Right atrium auricular region (tissue), 2 donors: ENCODE results near the gene ZCCHC17. TPM values are rescaled to one million over a fixed set of nuclear protein-coding genes. Genes with fewer than 3 reads are reported as not detected.
A peak's percentile ranks its signal among the peaks of the same experiment; 100 is the strongest.

Source experiments
- DNase-seq: peaks from one replicate; pipeline ENCODE4 v3.0.0-alpha.2; 2019; ENCODE audit warnings: low spot score
- H3K27ac ChIP-seq, 2 donors: fragments of 200-600 bp; sonication (generic); 1 replicate in 1 of 2; 2 replicates in 1 of 2; pipeline ENCODE4 v1.5.1; 2016 to 2019
- H3K27me3 ChIP-seq, 2 donors: fragments of 200-600 bp; sonication (generic); one replicate each; pipeline versions ENCODE4 v1.5.1 to v1.6.0; 2017 to 2019
- H3K36me3 ChIP-seq: fragments of 200-600 bp; sonication (generic); one replicate; pipeline ENCODE4 v1.5.1; 2016
- H3K4me1 ChIP-seq, 2 donors: fragments of 200-600 bp; sonication (generic); one replicate each; pipeline versions ENCODE4 v1.5.1 to v1.6.0; 2017 to 2019
- H3K4me3 ChIP-seq, 2 donors: fragments of 200-600 bp; sonication (generic); 1 replicate in 1 of 2; 2 replicates in 1 of 2; pipeline ENCODE4 v1.5.1; 2017 to 2019; ENCODE audit warnings: mild to moderate bottlenecking in 1 of 2, moderate library complexity in 1 of 2
- H3K9me3 ChIP-seq, 2 donors: fragments of 200-600 bp; sonication (generic); one replicate each; pipeline ENCODE4 v1.5.1; 2019
- total RNA-seq, 2 donors: library from RNA; depleted of rRNA; stranded (reverse); fragments of >200 nt; gene quantifications; one replicate each; pipeline ENCODE4 v1.1.0, GENCODE V29; 2016
- TF ChIP-seq, protein P1 (sequence below), 2 donors: fragments of 200-600 bp; sonication (generic); IDR thresholded peaks; one replicate each; pipeline ENCODE4 v1.5.1; 2019; ENCODE audit warnings: antibody characterized with exemption in 2 of 2

Gene ZCCHC17
- total RNA-seq, 2 donors from 2014 or later = 12.7 to 13.3 TPM

DNA sequence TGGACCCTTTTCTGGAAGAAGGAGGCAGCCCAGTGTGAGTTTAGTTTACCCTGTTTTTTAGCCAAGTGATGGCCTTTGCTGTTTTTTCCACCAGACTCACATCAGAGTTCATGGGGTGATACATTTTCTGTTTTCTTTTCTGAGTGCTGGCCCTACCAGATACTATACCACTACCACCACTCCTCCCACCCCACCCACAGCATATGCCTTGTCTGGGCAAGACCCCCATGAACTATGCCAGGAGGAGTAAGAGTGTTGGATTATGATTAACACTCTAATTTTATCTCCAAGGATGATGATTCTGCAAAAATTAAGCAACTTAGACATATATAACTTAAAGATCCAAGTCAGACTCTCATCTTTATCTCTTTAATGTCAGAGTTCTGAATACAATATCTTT lies 50.0 kb downstream of the ZCCHC17 start:
- Histone ChIP-seq H3K9me3 (no peaks in the 10 kb centered on the region), H3K36me3 (peaks cover 44% of the 10 kb centered on the region), H3K4me1 (no peaks in the 10 kb centered on the region), H3K4me3 (no peak overlapping the region), H3K27ac (no peak overlapping the region), H3K27me3 (no peaks in the 10 kb centered on the region)
- TF ChIP-seq, protein P1, sequence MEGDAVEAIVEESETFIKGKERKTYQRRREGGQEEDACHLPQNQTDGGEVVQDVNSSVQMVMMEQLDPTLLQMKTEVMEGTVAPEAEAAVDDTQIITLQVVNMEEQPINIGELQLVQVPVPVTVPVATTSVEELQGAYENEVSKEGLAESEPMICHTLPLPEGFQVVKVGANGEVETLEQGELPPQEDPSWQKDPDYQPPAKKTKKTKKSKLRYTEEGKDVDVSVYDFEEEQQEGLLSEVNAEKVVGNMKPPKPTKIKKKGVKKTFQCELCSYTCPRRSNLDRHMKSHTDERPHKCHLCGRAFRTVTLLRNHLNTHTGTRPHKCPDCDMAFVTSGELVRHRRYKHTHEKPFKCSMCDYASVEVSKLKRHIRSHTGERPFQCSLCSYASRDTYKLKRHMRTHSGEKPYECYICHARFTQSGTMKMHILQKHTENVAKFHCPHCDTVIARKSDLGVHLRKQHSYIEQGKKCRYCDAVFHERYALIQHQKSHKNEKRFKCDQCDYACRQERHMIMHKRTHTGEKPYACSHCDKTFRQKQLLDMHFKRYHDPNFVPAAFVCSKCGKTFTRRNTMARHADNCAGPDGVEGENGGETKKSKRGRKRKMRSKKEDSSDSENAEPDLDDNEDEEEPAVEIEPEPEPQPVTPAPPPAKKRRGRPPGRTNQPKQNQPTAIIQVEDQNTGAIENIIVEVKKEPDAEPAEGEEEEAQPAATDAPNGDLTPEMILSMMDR (IDR thresholded peaks at IDR 0.05) = no peak
- DNase-seq = no peak

DNA sequence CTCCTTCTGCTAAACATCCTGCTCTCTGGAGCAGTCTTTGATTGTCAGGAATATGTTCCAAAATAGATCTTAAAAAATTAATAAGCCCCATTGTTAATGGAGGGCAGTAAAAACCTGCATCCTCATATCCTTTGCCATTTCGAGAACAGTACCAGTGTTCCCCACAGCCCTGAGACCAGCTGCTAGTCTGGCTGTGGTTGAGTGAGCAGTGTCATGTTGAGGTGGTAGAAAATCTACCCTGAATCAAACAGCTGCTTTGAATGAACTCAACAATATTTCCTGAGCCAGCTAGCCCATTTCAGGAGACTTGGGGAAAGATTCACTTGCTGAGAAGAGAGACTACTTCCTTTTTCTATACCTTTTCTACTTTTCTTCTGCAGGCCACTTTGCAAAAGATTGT lies 51.6 kb downstream of the ZCCHC17 start:
- TF ChIP-seq, protein P1 (IDR thresholded peaks at IDR 0.05) = no peak
- Histone ChIP-seq H3K4me1 (no peaks in the 10 kb centered on the region), H3K9me3 (no peaks in the 10 kb centered on the region), H3K4me3 (no peak overlapping the region), H3K27me3 (no peaks in the 10 kb centered on the region), H3K36me3 (peaks cover 49% of the 10 kb centered on the region), H3K27ac (no peak overlapping the region)
- no peak for DNase-seq

DNA sequence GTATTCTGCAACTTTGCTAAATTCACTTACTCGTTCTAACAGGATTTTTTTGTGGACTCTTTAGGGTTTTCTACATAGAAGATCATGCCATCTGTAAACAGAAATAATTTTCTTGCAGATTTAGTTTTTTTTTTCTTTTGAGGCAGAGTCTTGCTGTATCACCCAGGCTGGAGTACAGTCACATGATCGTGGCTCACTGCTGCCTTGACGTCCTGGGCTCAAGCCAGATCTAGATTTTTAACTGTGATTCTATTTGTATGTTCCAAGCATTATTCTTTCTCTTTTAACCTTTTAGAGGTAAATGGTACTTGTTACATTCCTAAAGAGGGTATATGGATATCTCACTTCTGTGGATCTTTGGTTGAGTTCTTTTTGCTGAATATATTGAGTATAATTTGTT lies 57.5 kb downstream of the ZCCHC17 start:
- Histone ChIP-seq H3K4me1 (no peaks in the 10 kb centered on the region), H3K4me3 (no peak overlapping the region), H3K9me3 (no peaks in the 10 kb centered on the region), H3K27ac (no peak overlapping the region), H3K27me3 (no peaks in the 10 kb centered on the region), H3K36me3 (peaks cover 23% of the 10 kb centered on the region)
- DNase-seq = no peak
- TF ChIP-seq, protein P1 (IDR thresholded peaks at IDR 0.05) = no peak

DNA sequence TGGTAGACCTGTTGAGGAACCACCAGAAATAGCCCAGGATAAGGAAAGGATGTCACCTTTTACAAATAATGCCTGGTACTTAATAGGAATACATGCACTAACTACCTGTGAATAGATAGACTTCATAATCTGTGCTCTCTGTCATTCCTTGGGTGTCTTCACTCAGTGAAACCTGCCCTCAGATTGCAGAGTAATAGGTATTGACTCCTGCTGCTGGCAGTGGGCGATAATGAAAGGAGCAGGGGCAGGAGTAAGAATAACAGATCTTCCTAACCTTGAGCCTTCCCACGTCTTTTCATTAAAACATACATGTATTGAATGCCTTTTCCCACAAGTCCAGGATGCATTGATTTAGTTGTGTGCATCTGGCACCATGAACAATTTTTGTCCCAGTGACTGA lies 59.6 kb downstream of the ZCCHC17 start:
- TF ChIP-seq, protein P1 (IDR thresholded peaks at IDR 0.05) = no peak
- Histone ChIP-seq H3K4me3 (no peak overlapping the region), H3K27ac (no peak overlapping the region), H3K36me3 (peaks cover 26% of the 10 kb centered on the region), H3K9me3 (no peaks in the 10 kb centered on the region), H3K27me3 (no peaks in the 10 kb centered on the region), H3K4me1 (no peaks in the 10 kb centered on the region)
- no peak for DNase-seq

DNA sequence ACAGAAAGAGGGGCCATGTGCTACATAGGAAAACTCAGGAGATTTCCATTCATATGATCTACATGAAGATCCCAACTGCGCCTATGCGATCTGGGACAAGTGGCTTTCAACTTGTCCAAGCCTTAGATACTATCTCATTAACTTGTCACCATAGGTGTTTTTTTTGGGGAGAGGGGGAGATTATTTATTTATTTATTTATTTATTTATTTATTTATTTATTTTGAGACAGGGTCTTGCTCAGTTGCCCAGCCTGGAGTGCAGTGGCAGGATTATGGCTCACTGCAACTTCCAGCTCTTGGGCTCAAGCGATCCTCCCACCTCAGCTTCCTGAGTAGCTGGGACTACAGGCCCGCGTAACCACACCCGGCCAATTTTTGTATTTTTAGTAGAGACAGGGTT lies 64.8 kb downstream of the ZCCHC17 start:
- no peak overlapping the region for H3K4me3 ChIP-seq
- H3K36me3 ChIP-seq = peaks cover 51% of the 10 kb centered on the region
- H3K4me1 ChIP-seq = no peaks in the 10 kb centered on the region
- DNase-seq = peak; percentile 42
- H3K9me3 ChIP-seq = no peaks in the 10 kb centered on the region
- H3K27ac ChIP-seq = peak overlapping the region in 1 of 2 donors; percentile 8
- H3K27me3 ChIP-seq = no peaks in the 10 kb centered on the region
- TF ChIP-seq, protein P1 (IDR thresholded peaks at IDR 0.05) = no peak

DNA sequence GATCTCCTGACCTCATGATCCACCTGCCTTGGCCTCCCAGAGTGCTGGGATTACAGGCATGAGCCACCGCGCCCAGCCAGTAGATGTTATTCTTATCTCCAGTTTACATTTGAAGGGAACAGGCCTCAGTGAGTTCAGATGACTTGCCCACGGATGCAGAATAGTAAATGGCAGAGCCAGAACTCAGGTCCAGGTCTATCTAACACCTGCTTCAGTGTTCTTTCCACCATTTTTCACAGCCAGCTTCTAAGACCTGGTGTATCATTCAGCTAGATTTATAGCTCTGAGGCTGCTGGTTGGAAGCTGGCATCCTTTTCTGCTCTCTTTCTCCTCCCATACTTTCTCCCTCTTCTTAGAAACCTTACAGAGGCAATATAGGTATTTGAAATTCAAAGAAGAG lies 65.2 kb downstream of the ZCCHC17 start:
- Histone ChIP-seq H3K4me3 (no peak overlapping the region), H3K36me3 (peaks cover 55% of the 10 kb centered on the region), H3K9me3 (no peaks in the 10 kb centered on the region), H3K27ac (peak overlapping the region in 1 of 2 donors; percentile 8), H3K4me1 (no peaks in the 10 kb centered on the region), H3K27me3 (no peaks in the 10 kb centered on the region)
- peak; percentile 46 for DNase-seq
- TF ChIP-seq, protein P1 (IDR thresholded peaks at IDR 0.05) = no peak
